Activated naive CD4-positive, alpha-beta T cell treated with Interleukin-2 at 50 U/mL for 16 hours (primary cell): Measurements from ENCODE around the gene BASP1.
A peak's percentile ranks its signal among the peaks of the same experiment; 100 is the strongest.
"Not testable (repeated sequence)": the region's sequence is repeated elsewhere in the genome, so short reads cannot be mapped to it uniquely, and the experiment has no call there.

Experiments used
- DNase-seq: peaks from one replicate; pipeline ENCODE4 v3.0.0-alpha.2; 2020

The BASP1 gene

GRCh38 chr5:17217493-17218352 is at the start of gene BASP1:
Gene BASP1 (plus strand): TSS chr5:17217631. CDS start chr5:17275217, 57,586 bp downstream.
- DNase-seq = peak; percentile 7

- no peak for DNase-seq
Measured at GRCh38 chr5:17169507-17169906, 47.9 kb upstream of the BASP1 start.

GRCh38 chr5:17172791-17173190 is 44.6 kb upstream of the BASP1 start:
- no peak for DNase-seq

- DNase-seq = no peak
Measured at GRCh38 chr5:17174965-17175364, 42.5 kb upstream of the BASP1 start.

- no peak for DNase-seq
Measured at GRCh38 chr5:17177501-17178372, 39.7 kb upstream of the BASP1 start.

- DNase-seq = no peak
Measured at GRCh38 chr5:17178373-17178675, 39.1 kb upstream of the BASP1 start.

GRCh38 chr5:17180330-17180843 is 37.0 kb upstream of the BASP1 start:
- DNase-seq = no peak

- DNase-seq = no peak
Measured at GRCh38 chr5:17180864-17181723, 36.3 kb upstream of the BASP1 start.

GRCh38 chr5:17182494-17182893 is 34.9 kb upstream of the BASP1 start:
- DNase-seq = no peak

GRCh38 chr5:17182981-17183380 is 34.5 kb upstream of the BASP1 start:
- no peak for DNase-seq

- DNase-seq = no peak
Measured at GRCh38 chr5:17183831-17184230, 33.6 kb upstream of the BASP1 start.

GRCh38 chr5:17184588-17184987 is 32.8 kb upstream of the BASP1 start:
- DNase-seq = no peak

- DNase-seq = no peak
Measured at GRCh38 chr5:17185349-17185748, 32.1 kb upstream of the BASP1 start.

GRCh38 chr5:17185773-17186172 is 31.7 kb upstream of the BASP1 start:
- no peak for DNase-seq

- DNase-seq = no peak
Measured at GRCh38 chr5:17186256-17186655, 31.2 kb upstream of the BASP1 start.

- no peak for DNase-seq
Measured at GRCh38 chr5:17187011-17187785, 30.2 kb upstream of the BASP1 start.

- DNase-seq = no peak
Measured at GRCh38 chr5:17187786-17188170, 29.7 kb upstream of the BASP1 start.

GRCh38 chr5:17189381-17190036 is 27.9 kb upstream of the BASP1 start:
- DNase-seq = peak; percentile 44

- DNase-seq = no peak
Measured at GRCh38 chr5:17190242-17190778, 27.1 kb upstream of the BASP1 start.

- DNase-seq = no peak
Measured at GRCh38 chr5:17190799-17191391, 26.5 kb upstream of the BASP1 start.

GRCh38 chr5:17191574-17191973 is 25.9 kb upstream of the BASP1 start:
- not testable (repeated sequence) for DNase-seq
